Panc1 (cell line): ENCODE measurements around the gene ZNF224. TPM values are rescaled to one million over a fixed set of nuclear protein-coding genes. Genes with fewer than 3 reads are reported as not detected.

Source experiments
- ATAC-seq: fragments of 200-7000 bp; cut with Tn5 transposase; 2 replicates; pipeline ENCODE4 v1.9.1; 2020; ENCODE audit warnings: mild to moderate bottlenecking, moderate library complexity
- BruUV-seq: library from RNA; stranded (reverse); fragments of 400-500 nt; replicated peaks from 2 replicates; lab custom pipeline; 2021; lab: Mats Ljungman, UMichigan
- CTCF ChIA-PET: fragments of 300-600 bp; sonication (Branson Sonifier 250); formaldehyde crosslinking; loops from one replicate; lab custom pipeline; 2022; ENCODE audit warnings: antibody characterized with exemption; lab: Charles Lee
- POLR2A ChIA-PET: fragments of 300-600 bp; sonication (Branson Sonifier 250); formaldehyde crosslinking; loops from one replicate; lab custom pipeline; 2022; ENCODE audit warnings: antibody characterized with exemption; lab: Charles Lee
- DNase-seq: peaks from one replicate; pipeline ENCODE4 v3.0.0-alpha.2; 2010; ENCODE audit warnings: low read depth, low spot score
- H3K27ac ChIP-seq: 2 replicates; pipeline ENCODE4 v1.5.1; 2011; ENCODE audit warnings: mild to moderate bottlenecking, low read length, inconsistent platforms
- H3K27me3 ChIP-seq: fragments of 200-500 bp; sonication (Bioruptor generic); 2 replicates; pipeline ENCODE4 v1.6.0; 2014; ENCODE audit warnings: low read length, inconsistent platforms; ENCODE audit not compliant: control insufficient read depth, insufficient read depth
- H3K36me3 ChIP-seq: fragments of 200-500 bp; sonication (Bioruptor generic); 2 replicates; pipeline ENCODE4 v1.5.1; 2014; ENCODE audit warnings: inconsistent platforms, mild to moderate bottlenecking, low read length, moderate library complexity; ENCODE audit not compliant: control insufficient read depth, insufficient read depth
- H3K4me1 ChIP-seq: 2 replicates; pipeline ENCODE4 v1.5.1; 2011; ENCODE audit warnings: inconsistent platforms, mild to moderate bottlenecking, low read length, moderate library complexity; ENCODE audit not compliant: control insufficient read depth, insufficient read depth
- H3K4me3 ChIP-seq, 2 experiments: 2 replicates each; pipeline ENCODE4 v1.5.1; 2011 to 2012; ENCODE audit warnings: low read depth in 2 of 2, low read length in 2 of 2, mild to moderate bottlenecking in 2 of 2, inconsistent platforms in 1 of 2, moderate library complexity in 1 of 2
- H3K9me3 ChIP-seq: fragments of 200-500 bp; sonication (Bioruptor generic); 2 replicates; pipeline ENCODE4 v1.5.1; 2014; ENCODE audit warnings: low read depth, mild to moderate bottlenecking, inconsistent platforms, low read length, moderate library complexity; ENCODE audit not compliant: control insufficient read depth, insufficient read depth
- POLR2AphosphoS5 ChIP-seq: IDR thresholded peaks from 2 replicates; pipeline ENCODE4 v1.6.1; 2012; ENCODE audit warnings: mild to moderate bottlenecking, low read depth, low read length, moderate library complexity
- REST ChIP-seq, 2 experiments: IDR thresholded peaks; 2 replicates each; pipeline ENCODE4 v1.6.1; 2011 to 2012; ENCODE audit warnings: low read depth in 2 of 2, control low read depth in 1 of 2, low read length in 1 of 2, mild to moderate bottlenecking in 1 of 2, moderate library complexity in 1 of 2; ENCODE audit not compliant: insufficient read depth in 1 of 2
- SIN3A ChIP-seq: IDR thresholded peaks from 2 replicates; pipeline ENCODE4 v1.6.1; 2012; ENCODE audit warnings: low read depth, mild to moderate bottlenecking, low read length, moderate library complexity, borderline replicate concordance; ENCODE audit not compliant: insufficient read depth
- TCF7L2 ChIP-seq: IDR thresholded peaks from 2 replicates; pipeline ENCODE4 v1.6.1; 2011; ENCODE audit warnings: mild to moderate bottlenecking, low read depth, low read length, inconsistent platforms
- in situ Hi-C: cut with HindIII; loops from 2 replicates; pipeline ENCODE4 v1.10.0; 2016; ENCODE audit warnings: low sequenced_read_pairs, low pct_unique_long_range_greater_than_20kb
- intact Hi-C: fragments of 100-400 bp; cut with micrococcal nuclease; formaldehyde crosslinking; loops from one replicate; pipeline ENCODE4 v1.10.0; 2022; ENCODE audit not compliant: unreplicated experiment
- total RNA-seq: library from RNA; stranded (reverse); gene quantifications from one replicate; pipeline ENCODE4 v1.2.1, GENCODE V29; 2021; ENCODE audit not compliant: unreplicated experiment
- TF ChIP-seq, protein P1 (sequence below): fragments of 450-650 bp; IDR thresholded peaks from 2 replicates; pipeline ENCODE4 v1.5.1; 2017; ENCODE audit warnings: mild to moderate bottlenecking

ZNF224 gene
- total RNA-seq, 1 experiment from 2014 or later: 13.4 TPM

GRCh38 chr19:44051650-44052402, 42.3 kb upstream of the ZNF224 start, which contains the start of gene ZNF223:
Gene ZNF223, plus strand, starts transcription at chr19:44052036. Its CDS starts 3,141 bp downstream, at chr19:44055177.
- H3K27ac ChIP-seq: peak within 1 kb of the TSS; percentile 79
- CTCF ChIA-PET: no interaction called here

GRCh38 chr19:44055870-44056269, 38.3 kb upstream of the ZNF224 start:
- BruUV-seq: no TSS peak
- Histone ChIP-seq H3K4me1 (no peaks in the 10 kb centered on the region; the same call in 1 of the 2 replicates), H3K27me3 (no peaks in the 10 kb centered on the region), H3K36me3 (no peaks in the 10 kb centered on the region), H3K4me3 (no peak overlapping the region), H3K27ac (no peak overlapping the region), H3K9me3 (no peaks in the 10 kb centered on the region)
- intact Hi-C loops (no loop called here), in situ Hi-C loops (no loop called here)
- ATAC-seq: no peak
- TF ChIP-seq SIN3A: no peak
- no peak for TF ChIP-seq REST (IDR thresholded peaks at IDR 0.05; ENCODE audit: insufficient read depth in 1 of 2, low read depth in 2 of 2, low read length in 1 of 2)
- no peak for TF ChIP-seq POLR2AphosphoS5
- TF ChIP-seq TCF7L2: no peak
- TF ChIP-seq, protein P1, sequence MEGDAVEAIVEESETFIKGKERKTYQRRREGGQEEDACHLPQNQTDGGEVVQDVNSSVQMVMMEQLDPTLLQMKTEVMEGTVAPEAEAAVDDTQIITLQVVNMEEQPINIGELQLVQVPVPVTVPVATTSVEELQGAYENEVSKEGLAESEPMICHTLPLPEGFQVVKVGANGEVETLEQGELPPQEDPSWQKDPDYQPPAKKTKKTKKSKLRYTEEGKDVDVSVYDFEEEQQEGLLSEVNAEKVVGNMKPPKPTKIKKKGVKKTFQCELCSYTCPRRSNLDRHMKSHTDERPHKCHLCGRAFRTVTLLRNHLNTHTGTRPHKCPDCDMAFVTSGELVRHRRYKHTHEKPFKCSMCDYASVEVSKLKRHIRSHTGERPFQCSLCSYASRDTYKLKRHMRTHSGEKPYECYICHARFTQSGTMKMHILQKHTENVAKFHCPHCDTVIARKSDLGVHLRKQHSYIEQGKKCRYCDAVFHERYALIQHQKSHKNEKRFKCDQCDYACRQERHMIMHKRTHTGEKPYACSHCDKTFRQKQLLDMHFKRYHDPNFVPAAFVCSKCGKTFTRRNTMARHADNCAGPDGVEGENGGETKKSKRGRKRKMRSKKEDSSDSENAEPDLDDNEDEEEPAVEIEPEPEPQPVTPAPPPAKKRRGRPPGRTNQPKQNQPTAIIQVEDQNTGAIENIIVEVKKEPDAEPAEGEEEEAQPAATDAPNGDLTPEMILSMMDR: no peak
- ChIA-PET POLR2A (no interaction called here), CTCF (no interaction called here)
- no peak for DNase-seq

More at GRCh38 chr19:44051650-44052402, 42.3 kb upstream of the ZNF224 start, which contains the start of gene ZNF223:
- no peaks in the 10 kb centered on the region for H3K36me3 ChIP-seq
- DNase-seq (peak; percentile 69), ATAC-seq (peak; percentile 100)
- in situ Hi-C loops: no loop called here
- no peaks in the 10 kb centered on the region; the same call in 1 of the 2 replicates for H3K4me1 ChIP-seq
- H3K4me3 ChIP-seq: peak within 1 kb of the TSS; percentile 78 to 97
- intact Hi-C loops: no loop called here
- H3K9me3 ChIP-seq: no peaks in the 10 kb centered on the region
- H3K27me3 ChIP-seq: no peaks in the 10 kb centered on the region
- BruUV-seq: no TSS peak
- POLR2A ChIA-PET: no interaction called here
- TF ChIP-seq POLR2AphosphoS5 (peak; percentile 62; the same call in 1 of the 2 replicates), TCF7L2 (no peak), SIN3A (0 out of 2 replicates have a peak, but pooled peaks have one; percentile 36)
